GM18870 (cell line): Measurements from ENCODE around the gene SHROOM4.
A peak's percentile ranks its signal among the peaks of the same experiment; 100 is the strongest.

Experiments used
- ATAC-seq: cut with Tn5 transposase; IDR thresholded peaks from one replicate; pipeline ENCODE4 v1.9.1; 2021; ENCODE audit warnings: moderate library complexity; ENCODE audit not compliant: unreplicated experiment

The SHROOM4 gene

DNA sequence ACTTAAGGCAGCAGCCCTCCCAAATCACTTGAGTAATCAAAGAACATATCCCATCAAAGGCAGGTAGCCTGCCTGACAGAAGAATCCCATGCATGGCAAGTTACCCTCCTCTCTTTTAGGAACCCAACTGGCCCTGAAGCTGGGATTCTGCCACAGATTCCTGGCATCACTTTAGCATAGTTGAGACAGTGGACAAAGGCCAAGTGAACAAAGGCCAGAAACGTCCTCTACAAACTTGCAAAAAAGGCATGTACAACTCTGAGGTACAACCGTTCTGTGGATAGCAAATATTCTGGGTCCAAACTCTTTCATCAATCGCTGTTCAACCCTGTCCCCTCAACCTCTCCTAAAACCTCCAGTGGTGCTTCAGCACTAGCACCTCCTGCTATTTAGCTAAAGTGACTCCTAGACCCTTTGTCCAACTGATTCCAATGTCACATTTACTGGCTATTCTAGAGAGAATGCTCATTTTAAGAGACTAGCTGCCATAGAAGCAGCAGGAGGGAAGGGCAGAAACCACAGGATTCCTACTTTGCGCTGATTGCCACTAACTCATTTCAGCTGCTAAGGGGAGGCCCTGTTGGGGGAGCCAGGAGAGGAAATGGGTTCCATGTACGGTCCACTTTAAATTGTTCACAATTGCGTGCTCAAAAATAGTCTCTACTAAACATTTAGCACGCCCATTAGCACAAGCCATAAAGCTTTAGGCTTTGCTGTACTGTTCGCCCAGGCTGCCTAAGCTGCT lies 105.9 kb downstream of the SHROOM4 start:
- no peak for ATAC-seq

DNA sequence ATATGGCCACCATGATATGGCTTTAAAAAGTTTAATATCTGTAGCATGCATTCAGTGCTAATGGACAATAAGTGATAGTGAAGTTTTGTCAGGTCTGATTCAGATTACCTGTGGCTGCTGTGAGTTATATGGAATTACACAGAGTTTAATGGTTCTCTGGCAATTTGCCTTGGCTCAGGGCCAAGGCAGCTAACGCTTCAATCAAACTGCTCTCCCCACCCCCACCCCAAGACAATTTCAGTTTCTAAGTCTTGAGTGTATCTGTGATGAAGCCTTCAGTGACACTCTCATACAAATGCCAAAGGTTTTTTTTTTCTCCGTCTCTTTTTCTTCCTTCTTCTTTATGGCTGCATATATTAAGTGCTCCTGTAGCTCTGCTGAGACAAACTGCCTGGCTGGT lies 106.6 kb downstream of the SHROOM4 start:
- no peak for ATAC-seq

DNA sequence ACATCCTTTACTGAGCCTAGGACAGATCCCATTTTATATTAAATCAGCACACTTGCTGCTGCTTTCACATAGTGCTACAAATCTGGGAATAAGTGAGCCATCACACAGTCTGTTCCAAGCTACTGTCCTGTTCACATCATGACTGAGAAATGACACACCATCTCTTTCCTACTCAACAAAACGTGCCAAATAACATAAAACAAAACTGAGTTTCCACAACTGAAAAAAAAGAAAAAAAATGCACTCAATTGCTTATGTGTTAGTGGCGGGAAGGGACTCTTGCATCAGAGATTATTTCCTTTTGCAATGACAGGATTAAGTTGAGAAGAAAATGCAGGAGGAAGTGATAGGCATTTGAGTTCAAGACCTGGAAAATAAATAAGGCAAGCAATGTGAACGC lies 109.0 kb downstream of the SHROOM4 start:
- no peak for ATAC-seq

DNA sequence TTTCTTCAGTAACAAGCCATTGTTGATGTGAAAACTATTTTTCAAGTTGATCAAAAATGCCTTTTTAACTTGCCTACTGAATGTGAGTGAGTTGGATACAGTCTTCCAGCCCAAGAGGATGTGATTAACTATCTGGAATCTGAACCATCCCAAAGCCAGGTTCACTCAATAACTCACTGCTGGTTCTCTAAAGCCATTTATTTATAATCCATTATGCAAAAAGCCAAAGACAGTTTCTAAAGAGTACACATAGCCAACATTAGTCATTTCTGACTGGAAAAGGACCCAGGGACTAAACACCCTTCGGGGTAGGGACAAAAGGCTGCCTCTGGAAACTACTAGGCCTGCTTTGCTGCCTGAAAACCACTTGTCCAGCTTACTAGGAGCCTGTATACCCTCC lies 109.6 kb downstream of the SHROOM4 start:
- ATAC-seq = no peak

DNA sequence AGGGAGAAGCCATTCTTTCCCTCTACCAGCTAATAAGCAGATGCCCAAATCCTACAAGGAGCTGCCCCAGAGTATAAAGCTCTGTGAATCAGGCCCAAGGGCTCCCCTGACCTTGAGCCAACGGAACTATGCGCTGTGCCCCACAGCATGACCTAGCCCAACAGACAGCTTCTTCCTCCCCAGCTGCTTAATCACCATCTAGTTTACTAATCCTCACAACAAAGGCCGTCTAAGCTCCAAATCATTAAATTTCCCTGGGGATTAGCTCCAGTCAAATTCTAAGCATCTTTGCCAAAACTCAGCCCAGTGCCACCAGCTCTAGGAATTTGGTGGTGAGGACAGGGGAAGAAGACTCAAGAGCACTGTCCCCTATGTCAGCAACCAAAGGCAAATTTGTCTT lies 113.1 kb downstream of the SHROOM4 start:
- no peak for ATAC-seq

DNA sequence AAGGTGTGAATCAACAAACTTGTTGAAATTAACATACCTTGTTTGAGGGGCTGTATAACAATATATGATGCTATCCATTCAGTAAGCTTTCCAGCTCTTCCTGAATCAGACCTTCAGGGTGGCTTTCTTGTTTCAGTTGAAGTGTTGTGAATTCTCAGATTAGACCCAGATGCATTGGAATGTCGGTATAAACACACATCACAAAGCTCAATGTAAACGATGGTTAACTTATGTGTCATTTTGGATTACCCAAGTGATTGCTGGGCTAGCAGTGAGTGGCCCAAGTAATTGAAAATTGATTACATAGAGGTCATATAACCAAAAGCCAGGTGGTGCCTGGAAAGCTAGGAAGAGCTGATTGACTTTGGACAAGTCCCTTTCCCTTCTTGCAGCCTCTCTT lies 115.0 kb downstream of the SHROOM4 start:
- no peak for ATAC-seq

DNA sequence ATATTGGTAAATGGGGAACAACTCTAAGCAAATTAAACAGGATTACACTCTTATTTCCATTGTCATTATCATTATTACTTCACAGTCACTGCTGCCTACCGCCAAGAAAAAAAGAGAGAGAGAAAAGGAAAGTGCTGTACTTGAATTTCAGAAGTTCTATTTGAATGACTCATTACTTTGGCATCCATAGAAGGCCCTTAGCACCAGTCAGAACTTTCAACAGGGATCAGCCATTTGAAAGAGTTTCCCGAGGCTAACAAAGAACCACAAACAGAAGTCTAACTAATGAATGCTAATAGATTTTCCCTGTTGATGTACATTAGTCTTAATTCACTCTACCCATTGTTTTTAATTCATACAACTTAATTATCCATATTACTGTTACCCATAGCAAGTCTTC lies 116.3 kb downstream of the SHROOM4 start:
- no peak for ATAC-seq

DNA sequence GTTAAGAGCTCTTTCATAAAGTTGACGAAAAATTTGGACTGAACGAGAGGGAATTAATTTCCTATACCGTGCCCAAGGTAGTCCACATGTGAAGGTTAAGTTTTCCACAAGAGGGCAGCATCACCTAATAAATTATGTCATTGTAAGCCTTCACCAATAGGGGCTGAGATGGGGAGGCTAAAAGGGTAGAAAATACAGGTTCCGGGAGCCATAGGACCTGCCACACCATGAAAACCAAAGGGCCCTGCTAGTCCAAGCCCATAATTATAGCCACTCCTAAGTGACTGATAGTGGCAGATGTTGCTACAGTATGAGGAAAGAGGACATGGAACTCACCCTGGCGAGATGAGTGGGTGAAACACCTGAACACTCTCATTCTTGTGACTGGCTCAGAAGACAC lies 122.2 kb downstream of the SHROOM4 start:
- ATAC-seq = peak; percentile 94

DNA sequence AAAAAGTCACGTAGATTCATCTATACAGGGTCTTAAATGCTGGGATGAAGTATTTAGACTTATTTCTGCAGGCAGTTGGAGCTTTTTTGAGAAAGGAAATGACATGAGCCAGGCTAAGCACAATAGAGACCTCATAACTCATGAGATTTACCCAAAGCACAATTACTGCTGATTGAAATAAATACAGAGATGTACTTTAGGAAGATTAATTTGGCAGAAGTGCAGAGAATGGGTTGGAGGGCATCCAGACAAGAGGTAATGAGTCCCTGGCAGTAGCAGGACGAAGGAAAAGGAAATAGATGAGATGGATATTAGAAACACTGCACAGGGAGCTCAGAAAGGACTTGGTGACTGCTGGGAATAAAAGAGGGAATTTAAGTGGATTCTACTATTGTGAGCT lies 129.1 kb downstream of the SHROOM4 start:
- ATAC-seq = no peak

DNA sequence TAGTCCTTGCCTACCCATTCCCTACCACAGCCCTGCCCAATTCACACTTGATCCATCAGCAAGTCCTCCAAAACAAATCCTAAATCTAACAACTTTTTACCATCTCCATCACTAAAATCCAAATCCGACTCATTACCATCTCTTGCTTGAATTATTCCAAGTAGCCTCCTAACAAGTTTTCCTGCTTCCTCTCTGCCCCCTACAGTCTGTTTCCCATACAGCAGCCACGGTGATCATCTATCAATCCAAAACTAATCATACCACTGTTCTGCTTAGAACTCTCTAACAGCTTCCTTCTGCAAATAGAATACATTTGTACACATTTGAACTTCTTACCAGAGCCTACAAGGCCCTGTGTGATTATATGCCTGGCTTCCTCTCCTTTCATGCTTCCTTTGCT lies 133.0 kb downstream of the SHROOM4 start:
- no peak for ATAC-seq

DNA sequence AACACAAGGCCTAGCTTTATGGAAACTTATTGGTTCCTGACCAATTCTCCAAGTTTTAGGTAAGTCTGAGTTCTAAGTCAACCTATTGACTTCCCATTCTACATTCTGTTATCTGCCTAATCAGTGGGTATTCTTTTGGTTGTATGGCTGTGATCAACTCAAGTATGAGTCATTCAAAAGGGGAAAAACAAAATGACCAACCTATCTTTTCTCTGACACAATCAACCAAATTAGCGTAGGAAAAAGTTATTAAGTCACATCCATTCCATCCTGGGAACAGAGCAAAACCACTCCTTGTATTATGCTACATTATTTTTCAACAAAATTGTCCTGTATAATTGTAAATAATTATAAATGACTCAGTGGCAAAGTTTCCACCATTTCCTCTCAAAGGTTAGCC lies 136.2 kb downstream of the SHROOM4 start:
- ATAC-seq = no peak

DNA sequence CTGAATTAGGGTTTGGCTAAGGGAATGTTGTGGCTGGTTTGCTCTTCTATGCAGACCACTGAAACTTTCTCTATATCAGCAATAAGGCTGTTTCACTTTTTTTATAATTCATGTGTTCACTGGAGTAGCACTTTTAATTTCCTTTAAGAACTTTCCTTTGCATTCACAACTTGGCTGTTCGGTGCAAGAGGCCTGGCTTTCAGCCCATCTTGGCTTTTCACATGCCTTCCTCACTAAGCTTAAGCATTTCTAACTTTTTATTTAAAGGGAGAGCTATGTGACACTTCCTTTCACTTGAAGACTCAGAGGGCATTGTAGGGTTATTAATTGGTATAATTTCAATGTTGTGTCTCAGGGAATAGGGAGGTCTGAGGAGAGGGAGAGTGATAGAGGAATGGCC lies 142.3 kb downstream of the SHROOM4 start:
- no peak for ATAC-seq

DNA sequence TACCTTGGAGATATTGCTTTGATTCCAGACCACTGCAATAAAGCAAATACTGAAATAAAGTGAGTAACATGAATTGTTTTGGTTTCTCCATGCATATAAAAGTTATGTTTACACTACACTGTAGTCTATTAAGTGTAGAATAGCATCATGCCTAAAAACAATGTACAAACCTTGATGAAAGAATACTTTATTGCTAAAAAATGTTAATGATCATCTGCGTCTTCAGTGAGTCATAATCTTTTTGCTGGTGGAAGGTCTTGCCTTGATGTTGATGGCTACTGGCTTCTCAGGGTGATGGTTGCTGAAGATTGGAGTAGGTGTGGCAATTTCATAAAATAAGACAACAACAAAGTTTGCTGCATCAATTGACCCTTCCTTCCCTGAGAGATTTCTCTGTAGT lies 145.1 kb downstream of the SHROOM4 start:
- no peak for ATAC-seq

DNA sequence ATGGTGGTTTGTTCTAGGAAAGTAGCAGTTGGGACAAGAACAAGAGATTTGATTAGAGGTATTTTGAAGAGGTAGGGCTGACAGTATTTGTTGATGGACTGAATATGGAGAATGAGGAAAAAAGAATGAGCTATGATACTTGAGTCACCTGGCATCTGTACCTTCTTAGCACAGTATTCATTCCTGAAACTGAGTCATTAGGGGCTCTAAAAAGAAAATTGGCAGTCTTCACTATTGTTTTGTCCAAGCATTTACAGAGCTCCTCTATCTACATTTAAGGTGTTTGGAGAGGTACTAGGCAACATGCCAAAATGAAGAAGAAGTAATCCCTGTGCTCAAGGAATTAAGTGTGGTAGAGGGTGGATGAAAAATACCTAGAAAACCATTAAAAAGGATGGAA lies 165.8 kb downstream of the SHROOM4 start:
- ATAC-seq = no peak

DNA sequence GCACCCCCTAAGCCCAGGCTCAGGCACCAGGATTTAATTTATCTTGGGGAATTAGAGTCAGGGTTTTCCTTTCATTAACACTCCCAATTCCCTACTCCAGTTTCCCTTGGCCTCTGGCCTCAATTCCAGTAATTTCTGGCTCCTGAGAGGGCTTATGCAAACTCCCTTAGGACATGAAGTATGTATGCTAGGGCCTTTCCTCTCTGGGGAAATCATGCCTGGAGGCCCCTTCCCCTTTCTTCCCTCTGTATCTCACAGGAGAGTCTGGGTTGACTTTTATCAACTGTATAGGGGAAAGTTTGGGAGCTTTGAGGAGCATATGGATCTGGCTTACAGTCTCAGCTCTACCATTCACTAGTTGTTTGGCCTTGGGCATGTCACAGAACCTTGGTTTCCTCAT lies 169.5 kb downstream of the SHROOM4 start:
- ATAC-seq = no peak

DNA sequence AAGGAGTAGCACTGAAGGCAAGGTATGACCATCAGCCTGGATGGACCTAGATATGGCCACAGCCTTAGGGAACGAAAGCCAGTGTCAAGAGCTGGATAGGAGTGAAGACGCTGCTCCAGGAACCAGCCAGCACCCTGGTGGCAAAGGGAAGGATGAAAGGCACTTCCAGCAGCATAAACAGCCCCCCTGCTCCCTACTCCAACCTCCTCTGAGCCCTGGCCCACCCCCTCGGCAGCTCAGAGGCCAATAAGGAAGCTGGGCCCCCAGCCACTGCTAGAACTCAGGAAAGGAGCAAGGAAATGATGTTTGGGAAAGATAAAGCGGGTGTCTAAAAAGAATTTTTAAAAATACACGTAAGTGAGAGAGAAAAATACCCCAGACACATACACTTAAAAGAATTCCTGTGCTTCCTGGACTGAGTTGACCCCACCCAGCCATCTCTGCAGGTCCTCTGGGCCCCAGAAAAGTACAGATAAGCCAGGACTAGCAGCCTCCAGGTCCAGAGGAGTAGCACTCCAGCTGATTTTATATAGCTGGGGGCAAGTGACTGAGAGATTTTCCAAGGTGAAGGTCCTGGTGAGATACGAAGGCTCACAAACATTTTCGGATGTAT lies 170.4 kb downstream of the SHROOM4 start:
- ATAC-seq = no peak

DNA sequence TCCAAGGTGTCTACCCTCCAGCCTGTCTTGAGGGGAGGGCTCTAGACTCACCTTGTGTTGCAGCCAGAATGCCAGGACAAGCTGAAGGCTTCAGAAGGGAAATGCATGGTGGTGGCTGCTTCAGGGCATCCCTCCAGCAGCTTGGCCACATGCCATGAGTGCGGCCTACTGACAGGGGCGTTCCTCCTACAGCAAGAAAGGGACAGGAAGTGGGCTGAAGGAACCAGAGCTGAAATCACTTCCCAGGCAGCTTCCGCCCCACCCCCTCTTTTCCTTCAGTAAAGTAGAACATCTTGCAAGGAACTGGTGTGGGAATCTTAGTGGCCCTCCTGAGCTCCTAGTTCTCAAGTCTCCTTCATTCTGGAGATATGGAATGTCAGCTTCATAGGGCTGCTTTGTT lies 175.9 kb downstream of the SHROOM4 start:
- no peak for ATAC-seq

DNA sequence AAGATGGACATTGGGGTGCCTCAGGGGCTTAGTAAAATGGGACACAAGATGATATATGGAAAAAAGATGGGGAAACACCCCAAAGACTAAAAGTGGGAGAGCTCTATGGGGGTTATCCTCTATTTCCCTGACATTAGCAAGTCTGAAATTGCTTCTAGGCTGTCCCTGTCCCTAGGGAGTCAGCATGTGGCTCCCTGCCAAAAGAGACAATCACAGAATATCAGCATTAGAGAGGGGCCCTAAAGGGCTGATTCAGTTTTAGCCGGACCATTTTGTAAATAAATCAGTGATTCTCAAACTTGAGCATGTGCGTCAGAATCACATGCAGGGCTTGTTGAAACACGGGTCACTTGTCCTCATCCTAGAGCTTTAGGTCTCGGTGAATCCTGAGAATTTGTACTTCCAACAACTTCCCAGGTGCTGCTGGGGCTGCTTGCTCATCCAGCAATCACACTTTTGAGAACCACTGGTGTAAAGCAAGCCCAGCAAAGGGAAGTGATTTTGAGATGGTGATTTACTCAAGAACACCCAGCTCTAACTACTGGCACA lies 178.1 kb downstream of the SHROOM4 start:
- no peak for ATAC-seq

DNA sequence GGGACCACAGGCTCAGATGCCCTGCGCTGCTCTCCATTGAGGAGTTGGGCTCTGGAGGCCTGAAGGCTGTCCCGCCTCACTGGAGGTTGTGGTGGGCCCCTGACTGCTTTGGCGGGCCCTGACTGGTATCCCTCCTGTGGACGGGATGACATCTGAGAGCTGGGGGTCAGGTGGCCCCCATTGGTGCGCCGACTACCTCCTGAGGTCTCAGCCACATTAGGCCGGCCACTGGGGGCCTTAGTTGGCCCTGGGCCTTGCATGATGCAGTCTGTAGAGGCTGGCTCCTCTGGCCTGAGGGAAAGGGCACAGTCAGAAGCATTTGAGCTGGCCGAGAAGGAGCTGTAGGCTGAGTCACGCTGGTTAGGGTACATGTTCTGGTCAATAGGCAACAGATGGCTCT lies 178.8 kb downstream of the SHROOM4 start:
- ATAC-seq = no peak

DNA sequence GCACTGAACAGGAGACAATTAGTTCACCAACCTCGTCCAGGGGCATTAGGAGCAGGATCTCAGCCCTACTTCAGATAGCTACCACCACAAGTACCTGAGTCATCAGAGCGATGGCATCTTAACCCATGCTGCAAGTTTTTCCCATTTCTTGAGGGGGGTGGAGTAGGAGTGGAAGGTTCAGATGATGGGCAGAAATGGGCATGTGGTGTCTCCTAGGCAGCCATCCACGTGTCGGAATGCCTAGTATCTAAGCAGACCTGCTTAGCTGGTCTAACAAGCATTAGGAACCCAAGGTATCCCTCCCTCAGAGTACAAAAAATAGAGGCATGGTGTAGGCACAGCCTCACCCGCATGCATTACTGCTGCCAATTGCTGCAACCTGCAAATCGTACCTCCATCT lies 184.2 kb downstream of the SHROOM4 start:
- no peak for ATAC-seq

DNA sequence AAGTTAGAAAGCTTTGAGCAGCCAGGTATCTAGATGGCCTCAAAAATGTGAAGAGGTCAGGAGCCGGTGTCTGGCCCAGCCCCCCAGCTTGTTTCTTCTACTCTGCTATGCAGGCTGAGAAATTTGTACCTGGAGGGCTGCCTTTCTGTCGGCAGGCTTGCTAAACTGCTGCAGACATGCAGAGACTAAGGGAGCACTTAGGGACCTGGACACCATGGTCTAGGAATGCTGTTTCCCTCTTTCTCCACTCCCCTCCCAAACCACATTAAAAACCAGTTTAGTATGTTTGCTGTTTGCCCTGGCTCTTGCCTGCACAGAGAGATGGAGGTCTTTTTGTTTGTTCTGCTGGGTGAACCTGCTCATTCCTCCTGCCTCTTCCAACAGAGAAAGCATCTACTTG lies 186.3 kb downstream of the SHROOM4 start:
- no peak for ATAC-seq

DNA sequence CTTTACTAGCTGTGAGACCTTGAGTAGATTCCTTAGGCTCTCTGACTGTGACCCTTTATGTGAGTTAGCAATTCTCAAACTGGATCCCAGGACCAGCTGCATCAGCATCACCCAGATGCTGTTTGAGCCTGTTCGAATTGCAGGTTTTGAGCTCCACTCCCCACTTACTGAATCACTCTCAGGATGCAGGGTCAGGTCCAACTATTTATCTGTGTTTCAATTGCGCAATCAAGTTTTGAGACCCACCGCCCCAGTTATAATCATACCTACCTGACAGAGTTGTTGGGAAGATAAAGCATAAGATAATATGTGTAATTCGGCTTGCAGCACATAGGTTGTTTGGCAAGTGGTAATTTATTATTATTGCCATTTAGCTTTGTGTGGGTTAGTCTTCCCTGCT lies 187.6 kb downstream of the SHROOM4 start:
- no peak for ATAC-seq

DNA sequence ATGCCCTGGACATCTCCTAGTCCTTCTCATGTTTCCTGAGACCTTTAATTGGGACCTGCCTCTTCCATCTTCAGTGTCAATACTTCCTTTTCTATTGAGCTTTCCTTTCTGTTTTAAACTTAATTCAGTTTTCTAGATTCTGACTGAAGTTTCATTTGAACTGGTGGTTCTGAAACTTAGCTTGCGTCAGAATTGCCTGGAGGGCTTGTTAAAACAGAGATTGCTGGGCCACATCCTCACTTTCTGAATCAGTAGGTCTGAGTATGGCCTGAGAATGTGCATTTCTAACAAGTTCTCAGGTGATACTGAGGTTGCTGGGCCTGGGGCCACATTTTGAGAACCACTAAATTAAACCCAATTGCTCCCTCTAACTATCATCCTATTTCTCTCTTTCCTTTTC lies 191.2 kb downstream of the SHROOM4 start:
- ATAC-seq = no peak
